ENCODE results near the gene CCDC92B. TPM values are rescaled to one million over a fixed set of nuclear protein-coding genes. Genes with fewer than 3 reads are reported as not detected.
A peak's percentile ranks its signal among the peaks of the same experiment; 100 is the strongest.
"Not testable (repeated sequence)": the region's sequence is repeated elsewhere in the genome, so short reads cannot be mapped to it uniquely, and the experiment has no call there.

CCDC92B gene
- total RNA-seq, 1 donor from 2014 or later: 1.3 TPM

- Mint-ChIP-seq H3K36me3 (peaks cover 24% of the 10 kb centered on the region), H3K27me3 (no peaks in the 10 kb centered on the region), H3K4me3 (no peak overlapping the region), H3K9me3 (no peaks in the 10 kb centered on the region), H3K4me1 (ENCODE audit: unreplicated experiment) (no peaks in the 10 kb centered on the region), H3K27ac (peak overlapping the region; percentile 31)
- TF ChIP-seq CTCF (conservative IDR thresholded peaks at IDR 0.05): no peak
- no peak for DNase-seq (ENCODE audit: extremely low spot score, unreplicated experiment)
These were observed 67.8 kb downstream of the CCDC92B start for GRCh38 chr17:2681650-2682049.

GRCh38 chr17:2680961-2681360 lies 68.5 kb downstream of the CCDC92B start:
- Mint-ChIP-seq H3K36me3 (peaks cover 27% of the 10 kb centered on the region), H3K9me3 (no peaks in the 10 kb centered on the region), H3K27me3 (no peaks in the 10 kb centered on the region), H3K27ac (peak overlapping the region; percentile 31), H3K4me3 (no peak overlapping the region), H3K4me1 (ENCODE audit: unreplicated experiment) (no peaks in the 10 kb centered on the region)
- TF ChIP-seq CTCF (conservative IDR thresholded peaks at IDR 0.05): no peak
- no peak for DNase-seq (ENCODE audit: extremely low spot score, unreplicated experiment)

GRCh38 chr17:2679247-2679646 lies 70.2 kb downstream of the CCDC92B start:
- H3K4me3 Mint-ChIP-seq; H3K27ac Mint-ChIP-seq; DNase-seq (ENCODE audit: extremely low spot score, unreplicated experiment); H3K4me1 Mint-ChIP-seq (ENCODE audit: unreplicated experiment); H3K9me3 Mint-ChIP-seq; H3K27me3 Mint-ChIP-seq: not testable (repeated sequence)
- H3K36me3 Mint-ChIP-seq: peaks cover 35% of the 10 kb centered on the region

Small RNA genes within 50 kb of the gene (microRNA-seq; reads per million reads assigned to microRNA genes)
- not detected for gene MIR1253
- gene MIR6776: 0.83 reads per million

Other genes starting within 250 kb of the CCDC92B start
- 27.5 and 39.3 TPM in 2 replicates for gene METTL16, start 237.8 kb downstream of the CCDC92B start, total RNA-seq (ENCODE audit: low replicate concordance)
- 120 and 126 TPM in 2 replicates for gene PAFAH1B1, start 156.0 kb downstream of the CCDC92B start, total RNA-seq (ENCODE audit: low replicate concordance)
- gene CLUH, start 37.9 kb downstream of the CCDC92B start, total RNA-seq (ENCODE audit: low replicate concordance): 77.0 and 108 TPM in 2 replicates
- gene RAP1GAP2, start 46.8 kb upstream of the CCDC92B start, total RNA-seq (ENCODE audit: low replicate concordance): 49.7 and 74.2 TPM in 2 replicates

Data from type B pancreatic cell (in vitro differentiated cells).